Skin of body (tissue), 2 donors: ENCODE data around the gene INPP4A. TPM values are rescaled to one million over a fixed set of nuclear protein-coding genes. Genes with fewer than 3 reads are reported as not detected.

Experiments used
- DNase-seq: peaks from one replicate; lab custom pipeline; 2025; lab: John Stamatoyannopoulos, UW
- total RNA-seq: library from RNA; depleted of rRNA; stranded (reverse); fragments of >200 nt; gene quantifications from one replicate; pipeline ENCODE4 v1.2.3, GENCODE V29; 2014

INPP4A gene
- total RNA-seq, 1 donor from 2014 or later, result 22.3 TPM

DNA sequence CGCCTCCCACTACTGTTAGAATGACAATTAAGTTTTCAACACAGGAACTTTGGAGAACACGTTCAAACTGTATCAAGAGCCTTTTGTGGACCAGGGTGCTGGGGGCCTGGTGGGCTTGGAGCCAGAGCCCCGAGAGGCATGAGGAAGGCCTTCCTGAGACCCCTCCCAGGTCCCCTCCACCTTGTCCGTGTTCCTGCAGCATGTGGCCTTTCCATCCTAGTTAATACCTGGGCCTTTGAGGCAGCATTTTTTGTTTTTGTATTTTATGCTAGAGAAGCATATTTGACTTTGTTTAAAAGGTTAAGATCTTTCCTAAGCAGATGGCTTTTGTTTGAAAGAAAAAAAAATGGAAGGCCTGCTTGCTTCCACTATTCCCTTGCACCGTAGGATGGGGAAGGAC, 68.0 kb downstream of the INPP4A start:
- DNase-seq, result no peak

DNA sequence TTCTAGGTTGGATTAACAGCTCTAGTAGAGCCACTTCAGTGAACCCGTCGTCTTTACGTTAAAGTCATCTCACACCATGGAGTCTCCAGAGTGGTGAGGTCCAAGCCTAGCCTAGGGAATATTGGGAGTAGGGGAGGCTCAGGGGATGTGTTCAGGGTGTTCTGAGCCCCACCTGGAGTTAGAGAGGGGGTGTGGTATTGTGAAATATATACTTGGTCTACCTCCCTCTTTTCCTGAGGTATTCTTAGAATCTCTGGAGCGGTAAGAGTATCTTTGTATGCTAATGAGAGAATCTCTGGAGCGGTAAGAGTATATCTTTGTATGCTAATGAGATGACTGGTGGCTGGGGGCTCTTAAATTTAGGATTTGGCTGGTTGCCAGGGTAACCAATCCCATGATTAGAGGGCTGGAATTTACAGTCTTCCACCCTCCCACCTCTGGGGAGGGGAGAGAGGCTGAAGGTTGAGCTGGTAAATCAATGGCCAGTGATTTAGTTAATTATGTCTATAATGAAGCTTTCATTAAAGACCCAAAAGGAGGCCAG, 69.5 kb downstream of the INPP4A start:
- DNase-seq, result no peak

DNA sequence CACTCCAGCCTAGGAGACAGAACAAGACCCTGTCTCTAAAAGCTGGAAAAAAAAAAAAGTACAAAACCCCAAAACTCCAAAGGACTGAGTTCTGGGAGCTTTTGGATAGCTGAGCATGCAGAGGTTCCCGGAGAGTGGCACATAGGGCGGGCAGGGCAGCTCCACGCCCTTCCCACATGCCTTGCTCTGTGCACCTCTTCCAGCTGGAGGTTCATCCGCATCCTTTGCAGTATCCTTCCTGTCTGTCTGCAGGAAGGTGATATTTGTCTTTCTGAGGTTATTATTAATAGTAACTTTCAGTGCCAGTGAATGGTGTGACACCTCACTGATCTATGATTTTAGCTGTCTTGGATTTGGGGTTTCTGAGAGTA, 70.2 kb downstream of the INPP4A start:
- DNase-seq, result no peak

DNA sequence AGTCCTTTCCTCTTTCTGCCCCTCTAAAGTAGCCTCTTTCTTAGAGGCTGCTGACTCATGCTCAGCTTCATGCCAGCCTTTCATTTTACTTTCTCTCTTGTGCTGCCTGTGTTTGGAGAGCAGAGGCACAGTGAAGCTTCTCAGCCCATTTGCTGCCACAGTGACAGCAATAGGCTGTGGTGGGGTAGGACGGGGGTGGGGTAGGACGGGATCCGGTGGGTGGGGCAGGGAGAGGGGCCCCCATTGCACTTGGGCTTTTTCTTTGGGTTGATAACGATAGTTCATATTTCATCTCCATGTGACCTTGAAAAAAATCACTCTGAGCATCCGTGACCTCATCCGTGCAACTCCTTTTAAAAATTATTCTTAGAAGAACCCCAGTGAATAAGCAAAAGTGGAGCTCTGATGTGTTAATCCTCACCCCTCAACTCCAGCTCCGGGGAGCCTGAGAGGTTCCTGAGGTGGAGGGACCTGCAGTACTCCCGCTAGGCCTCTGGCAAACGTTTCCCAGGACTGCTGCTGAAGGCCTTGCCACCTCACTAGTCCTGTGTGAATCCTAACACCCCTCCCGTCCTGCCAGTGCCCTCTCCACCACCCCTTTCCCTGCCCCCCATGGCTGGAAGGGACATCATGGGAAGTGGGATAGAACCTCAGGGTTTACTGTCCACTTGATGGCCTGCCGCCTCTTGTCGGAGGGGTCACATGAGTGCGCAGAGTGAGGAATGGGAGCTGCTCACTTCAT, 70.8 kb downstream of the INPP4A start:
- DNase-seq, result no peak

DNA sequence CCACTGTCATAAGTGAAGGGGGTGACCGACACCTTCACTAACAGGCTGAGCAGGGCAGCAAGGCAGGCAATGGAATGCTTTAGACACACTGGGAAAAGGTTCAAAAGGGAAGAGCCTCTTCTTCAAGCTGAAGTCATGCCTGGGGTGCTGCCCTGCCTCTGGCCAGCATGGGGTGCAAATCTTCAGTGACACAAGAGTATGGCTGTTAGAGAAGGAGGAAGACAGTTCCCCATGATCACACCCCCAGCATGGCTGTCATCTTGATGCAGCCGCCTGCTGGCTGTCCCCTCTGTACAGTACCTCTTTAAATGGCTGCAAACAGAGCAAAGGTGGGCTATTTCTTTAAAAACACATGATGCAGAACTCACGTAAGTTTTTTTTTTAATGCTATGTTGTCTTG, 71.9 kb downstream of the INPP4A start:
- DNase-seq, result no peak

DNA sequence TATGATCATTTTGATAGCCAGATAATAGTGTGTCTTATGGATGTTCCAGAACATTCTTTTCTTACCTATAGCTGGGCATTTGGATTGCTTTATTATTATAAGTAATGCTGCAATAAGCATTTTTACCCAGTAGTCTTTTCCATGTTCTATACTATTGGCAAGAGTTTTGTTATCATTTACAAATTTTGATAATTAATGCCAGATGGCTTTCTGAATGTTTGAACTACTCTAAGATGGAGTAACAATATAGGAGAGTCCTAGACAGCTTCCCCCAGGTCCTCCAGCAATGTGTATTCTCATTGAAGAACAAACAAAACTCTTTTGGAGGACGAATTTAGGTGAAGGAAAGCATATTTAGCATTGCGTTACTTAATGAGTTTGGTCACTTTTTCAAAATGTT, 73.0 kb downstream of the INPP4A start:
- DNase-seq, result no peak

DNA sequence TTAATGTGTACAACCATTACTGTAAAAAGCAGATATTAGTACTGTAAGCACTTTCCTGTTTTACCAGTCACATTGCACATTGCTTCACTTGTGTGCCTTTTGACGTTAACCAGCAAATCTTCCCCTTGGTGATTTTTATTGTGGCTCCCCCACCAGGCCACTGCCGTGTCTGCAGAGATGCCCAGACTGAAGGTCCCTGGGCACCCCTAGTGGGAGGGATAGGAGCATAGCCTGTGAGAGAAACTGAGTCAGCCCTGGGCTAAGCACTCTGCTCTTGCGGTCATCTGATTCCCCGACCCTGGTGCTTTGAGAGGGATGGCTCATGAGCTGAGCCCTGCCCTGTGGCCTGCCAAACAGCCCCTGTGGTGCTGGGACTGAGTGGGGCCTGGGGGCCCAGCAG, 73.4 kb downstream of the INPP4A start:
- DNase-seq, result no peak

DNA sequence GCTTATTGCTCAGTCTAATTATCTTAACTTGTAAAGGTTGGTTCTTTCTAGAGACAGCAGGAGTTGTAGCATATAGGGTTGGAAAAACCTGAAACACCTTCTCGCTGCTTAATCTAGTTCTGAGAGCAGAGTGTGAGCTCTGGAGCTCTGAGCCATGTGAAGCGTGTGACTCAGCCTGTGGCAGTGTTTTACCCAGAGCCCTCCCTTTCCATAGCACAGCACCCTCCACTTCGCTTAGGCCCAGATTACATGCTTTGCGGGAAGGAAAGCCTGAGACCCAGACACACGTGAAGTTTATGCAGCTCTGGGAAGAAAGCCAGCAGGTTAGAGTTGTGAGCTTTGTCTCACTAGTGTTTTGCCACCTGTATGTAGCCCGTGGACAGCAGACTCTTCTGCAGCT, 74.5 kb downstream of the INPP4A start:
- no peak for DNase-seq

DNA sequence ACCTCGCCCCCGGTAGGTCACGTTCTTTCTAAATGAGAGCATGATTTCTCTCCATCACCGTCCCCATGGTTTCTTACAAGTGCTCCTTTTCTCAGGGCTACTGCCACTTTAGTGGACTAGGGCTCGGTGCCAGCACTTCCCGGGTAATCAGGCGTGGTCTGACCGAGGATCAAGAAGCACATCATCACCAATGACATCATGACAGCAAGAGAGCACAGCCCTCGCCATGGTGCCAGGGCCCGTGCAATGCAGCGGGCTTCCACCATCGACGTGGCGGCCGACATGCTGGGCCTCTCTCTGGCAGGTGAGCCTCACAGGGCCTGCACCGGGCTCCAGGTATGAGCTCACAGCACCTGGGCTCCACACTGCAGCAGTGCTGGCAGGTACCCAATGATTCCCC, 75.2 kb downstream of the INPP4A start:
- no peak for DNase-seq

DNA sequence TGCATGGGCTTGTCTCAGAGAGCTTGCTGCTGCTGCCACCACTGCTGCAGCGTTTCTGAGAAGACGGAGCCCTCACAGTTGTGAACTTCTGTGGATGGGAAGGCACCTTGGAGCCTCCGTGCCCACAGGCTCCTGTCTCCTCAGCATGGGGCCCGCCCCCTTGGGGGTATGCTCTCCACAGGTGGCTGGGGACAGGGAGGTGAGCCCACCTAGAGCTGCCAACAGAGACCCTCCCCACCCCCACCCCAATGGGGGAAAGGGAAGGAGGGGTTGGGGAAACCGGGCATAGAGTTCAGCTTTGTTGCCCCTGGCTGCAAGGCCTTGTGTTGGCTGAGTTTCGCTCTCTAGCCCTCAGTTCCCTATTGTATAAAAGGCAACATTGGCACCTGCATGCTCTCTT, 76.1 kb downstream of the INPP4A start:
- DNase-seq, result no peak

DNA sequence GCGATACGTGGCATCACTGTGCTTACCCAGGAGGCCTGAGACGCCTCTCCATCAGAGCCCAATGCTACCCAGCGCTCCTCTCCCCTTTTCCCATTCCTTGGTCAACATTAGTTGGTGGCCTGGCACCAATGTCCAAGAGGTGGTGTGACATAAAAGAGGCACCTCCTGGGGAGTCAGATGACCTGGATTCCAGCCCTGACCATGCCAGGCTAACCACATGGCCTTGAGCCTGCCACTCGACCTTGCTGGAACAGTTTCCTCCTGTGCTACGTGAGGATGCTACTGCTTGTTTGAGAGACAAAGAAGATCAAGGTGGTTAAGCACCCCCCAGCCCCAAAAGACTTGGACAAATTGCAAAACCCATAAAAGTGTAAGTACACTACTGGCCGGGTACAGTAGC, 76.6 kb downstream of the INPP4A start:
- no peak for DNase-seq

DNA sequence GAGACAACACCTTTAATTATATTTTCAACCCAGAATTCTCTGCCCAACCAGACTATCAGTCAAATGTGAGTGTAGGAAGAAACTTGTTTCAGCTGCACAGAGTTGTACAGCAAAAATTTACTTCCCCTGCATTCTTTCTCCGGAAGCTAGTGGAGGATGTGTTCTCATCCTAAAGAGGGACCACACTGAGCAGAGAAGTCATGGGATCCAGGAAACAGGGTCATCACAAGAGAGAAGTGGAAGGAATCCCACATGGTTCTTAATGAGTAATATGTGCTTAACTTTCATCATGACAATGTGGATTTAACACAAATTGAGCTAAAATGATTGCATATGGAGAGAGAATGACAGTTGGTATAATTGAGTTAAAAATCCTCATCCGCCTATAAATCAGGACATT, 78.2 kb downstream of the INPP4A start:
- DNase-seq, result peak; percentile 20

DNA sequence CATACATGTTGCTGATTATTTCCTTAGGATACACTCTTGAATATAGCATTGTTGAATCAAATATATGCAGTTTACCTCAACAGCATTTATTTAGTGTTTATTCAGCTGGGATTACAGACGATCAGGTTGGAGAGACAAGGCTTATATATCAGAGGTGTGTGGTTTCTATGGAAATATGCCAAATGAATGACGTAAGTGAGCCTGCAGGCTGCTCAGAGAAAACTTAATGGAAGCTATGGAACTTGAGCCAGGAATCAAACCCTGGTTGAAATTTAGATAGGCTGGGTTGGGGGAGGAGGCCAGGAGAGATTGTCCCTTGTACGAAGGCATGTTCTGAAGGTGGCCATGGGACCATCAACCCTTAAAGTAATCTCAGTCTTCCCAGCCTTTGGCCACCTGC, 79.5 kb downstream of the INPP4A start:
- no peak for DNase-seq

DNA sequence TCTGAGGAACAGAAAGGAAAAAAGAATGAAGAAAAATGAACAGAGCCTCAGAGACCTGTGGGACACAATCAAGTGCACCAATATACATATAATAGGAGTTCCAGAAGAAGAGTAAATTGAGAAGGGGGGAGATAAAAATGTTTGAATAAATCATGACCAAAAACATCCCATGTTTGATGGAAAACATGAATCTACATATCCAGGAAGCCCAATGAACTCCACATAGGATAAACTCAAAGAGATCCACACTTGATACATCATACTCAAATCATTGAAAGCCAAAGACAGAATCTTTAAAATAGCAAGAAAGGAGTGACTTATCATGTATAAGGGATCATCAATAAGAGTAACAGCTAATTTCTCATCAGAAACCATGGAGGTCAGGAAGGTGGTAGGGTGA, 83.7 kb downstream of the INPP4A start:
- no peak for DNase-seq

DNA sequence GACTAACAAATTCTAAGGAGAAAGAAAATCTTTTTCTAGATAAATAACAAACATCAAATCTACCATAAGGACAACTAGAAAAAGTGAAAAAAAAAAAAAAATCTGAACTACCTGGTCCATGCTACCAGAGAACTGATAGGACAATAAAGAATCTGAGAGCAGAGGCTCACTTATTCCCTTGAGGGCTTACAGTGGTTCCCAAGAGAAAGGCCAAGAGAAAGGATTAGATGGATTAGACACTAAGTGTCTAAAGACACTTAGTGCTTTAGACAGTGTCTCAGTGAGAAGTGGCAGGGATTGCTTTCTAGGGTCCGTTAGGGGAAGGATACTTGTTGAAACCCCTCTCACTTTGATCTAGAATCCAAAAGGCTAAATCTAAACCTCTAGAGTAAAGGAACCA, 85.5 kb downstream of the INPP4A start:
- no peak for DNase-seq

DNA sequence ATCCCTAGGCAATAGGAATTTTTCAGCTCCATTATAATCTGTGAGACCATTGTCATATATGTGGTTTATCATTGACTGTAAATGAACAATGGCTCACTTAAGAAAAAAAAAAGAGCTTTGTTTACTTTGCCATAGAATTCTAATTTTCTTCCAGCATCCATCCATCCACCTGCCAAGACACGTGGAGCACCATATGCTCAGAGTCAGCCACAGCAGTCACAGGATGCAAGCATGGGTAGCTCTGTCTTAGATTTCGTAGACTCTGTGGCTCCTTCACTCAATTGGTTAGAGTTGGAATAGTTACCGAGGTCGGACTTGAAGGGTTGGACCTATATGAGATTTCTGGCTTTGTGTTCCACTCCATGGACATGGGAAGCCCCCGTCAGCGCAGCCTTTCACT, 88.1 kb downstream of the INPP4A start:
- no peak for DNase-seq

DNA sequence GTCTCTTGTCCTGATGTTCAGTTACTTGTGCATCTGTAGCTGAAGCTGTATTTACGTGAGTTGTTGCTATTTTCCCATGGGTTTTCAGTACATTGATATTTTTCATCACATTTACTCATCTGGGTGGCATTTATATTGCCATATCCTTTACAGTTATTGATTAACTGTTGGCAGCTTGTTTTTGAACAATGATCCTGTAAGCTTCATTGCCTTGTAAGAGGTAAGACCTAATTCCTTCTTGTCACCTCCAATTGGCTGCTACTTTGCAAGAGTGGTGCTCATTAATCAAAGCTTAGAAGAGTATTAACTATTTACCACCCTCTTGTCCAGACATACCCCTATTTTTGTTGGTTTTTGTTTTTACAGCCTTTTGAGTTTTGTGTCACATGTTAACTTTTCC, 88.9 kb downstream of the INPP4A start:
- DNase-seq, result no peak

DNA sequence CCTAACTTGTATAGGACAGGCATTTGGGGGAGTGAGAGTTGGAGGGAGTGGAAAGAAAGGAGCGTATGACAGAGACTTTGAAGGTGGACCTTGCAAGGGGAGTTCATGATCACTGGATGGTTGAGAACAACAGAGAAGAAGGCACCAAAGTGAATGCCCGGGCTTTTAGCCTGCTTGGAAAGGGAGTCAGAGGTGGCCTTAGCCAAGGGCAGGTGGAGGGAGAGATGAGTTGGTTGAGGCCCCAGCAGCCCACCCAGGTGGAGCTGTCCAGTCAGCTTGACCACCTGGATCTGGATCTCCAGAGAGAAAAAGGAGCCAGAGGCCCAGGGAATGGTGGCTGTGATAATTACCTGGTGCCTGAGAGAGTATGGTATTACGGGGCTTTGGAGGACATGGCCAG, 90.1 kb downstream of the INPP4A start:
- no peak for DNase-seq

DNA sequence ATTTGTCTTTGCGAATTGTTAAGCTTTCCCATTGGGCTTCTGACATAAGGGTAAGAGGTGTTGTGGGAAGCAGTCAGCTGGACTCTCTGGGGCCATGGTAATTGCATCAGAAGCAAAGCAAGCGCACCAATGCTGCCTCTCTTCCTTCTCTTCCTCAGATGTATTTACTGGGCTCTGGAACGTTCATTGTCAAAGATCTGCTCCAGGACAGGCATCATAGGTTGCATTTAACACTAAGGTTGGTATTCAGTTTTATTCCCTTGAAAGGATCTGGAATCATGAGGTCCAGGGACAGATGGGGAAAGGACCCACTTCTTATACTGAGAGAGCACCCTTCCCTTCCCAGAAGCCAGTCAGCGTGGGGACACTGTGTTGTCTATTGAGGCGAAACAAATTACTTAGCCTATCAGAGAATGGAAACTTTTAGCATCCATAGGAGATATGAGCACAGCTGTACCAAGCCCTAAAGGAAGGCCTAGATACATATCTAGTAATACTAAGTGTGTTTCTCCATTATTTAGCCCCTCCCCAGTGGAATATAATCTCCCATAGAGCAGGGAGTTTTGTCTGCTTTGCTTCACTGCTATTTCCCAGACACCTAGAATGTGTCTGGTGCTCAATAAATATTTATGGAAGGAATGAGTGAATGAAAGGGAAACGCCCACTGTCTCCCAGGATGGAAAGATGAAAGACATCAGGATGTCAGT, 91.5 kb downstream of the INPP4A start:
- DNase-seq, result no peak

DNA sequence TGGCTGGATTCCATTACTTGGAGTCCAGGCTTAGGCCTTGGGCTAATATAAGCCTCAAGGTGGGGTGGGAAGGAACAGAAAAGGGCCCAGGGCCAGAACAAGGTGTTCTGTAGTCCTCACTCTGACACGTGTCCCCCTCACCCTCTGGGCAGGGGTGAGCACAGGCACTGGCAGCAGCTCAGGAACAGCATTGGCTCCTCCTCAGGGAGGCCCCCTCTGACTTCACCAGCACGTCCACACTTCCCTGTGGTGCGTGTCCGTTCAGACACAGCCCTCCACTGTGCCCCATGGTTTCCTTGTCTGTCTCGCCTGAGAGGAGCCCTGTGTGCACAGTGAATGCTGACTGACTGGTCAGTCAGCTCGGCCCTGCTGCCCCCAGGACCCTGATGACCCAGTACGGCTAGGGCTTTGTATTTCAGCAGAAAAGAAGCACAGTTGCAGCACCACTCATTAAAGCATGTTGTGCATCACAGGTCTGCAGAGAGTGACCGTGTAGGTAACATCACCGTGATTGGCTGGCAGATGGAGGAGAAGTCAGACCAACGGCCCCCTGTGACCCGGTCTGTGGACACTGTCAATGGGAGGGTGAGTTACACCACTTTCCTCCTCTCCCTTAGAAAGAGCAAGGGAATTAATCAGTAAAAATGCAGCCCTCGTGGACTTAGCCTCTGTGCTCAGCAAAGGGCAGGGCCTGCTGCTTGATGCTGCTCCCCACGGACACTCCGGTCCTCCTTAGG, 92.9 kb downstream of the INPP4A start:
- DNase-seq, result no peak

DNA sequence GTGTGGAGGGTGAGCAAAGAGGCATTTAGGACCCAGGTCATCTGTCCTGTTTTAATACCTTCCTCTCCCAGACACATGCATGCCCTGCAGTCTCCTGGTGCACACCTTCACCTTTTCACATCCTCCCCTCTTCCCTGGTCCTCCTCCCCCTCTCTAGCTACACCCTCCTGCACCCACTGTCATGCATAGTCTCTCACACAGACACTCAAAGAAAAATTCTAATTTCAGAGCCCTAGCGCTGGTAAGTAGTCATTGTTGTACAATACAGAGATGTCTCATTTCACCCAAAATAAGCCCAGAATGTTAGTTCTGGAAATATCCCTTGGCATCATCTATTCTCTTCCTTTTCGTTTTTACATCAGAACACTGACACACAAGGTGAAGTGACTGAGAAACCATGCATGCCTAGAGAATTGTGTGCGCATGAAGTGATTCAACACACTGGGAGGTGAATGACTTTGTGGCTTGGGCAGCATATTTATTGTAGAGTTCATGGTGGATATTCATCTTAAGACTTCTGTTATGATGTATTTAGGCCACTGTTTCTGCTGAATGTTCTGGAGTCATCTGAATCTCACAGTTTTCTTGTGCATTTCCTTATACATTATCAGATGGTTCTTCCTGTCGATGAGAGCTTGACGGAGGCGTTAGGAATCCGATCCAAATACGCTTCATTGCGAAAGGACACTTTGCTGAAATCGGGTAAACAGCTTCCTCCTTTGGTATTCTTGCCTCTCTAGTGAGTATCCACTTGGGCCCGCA, 93.8 kb downstream of the INPP4A start:
- DNase-seq, result no peak
